GM21737 (cell line): ENCODE data around the gene S100A7A.

Experiments
- ATAC-seq: cut with Tn5 transposase; IDR thresholded peaks from one replicate; pipeline ENCODE4 v1.9.1; 2021; ENCODE audit warnings: mild to moderate bottlenecking, moderate library complexity; ENCODE audit not compliant: unreplicated experiment

Gene S100A7A

DNA sequence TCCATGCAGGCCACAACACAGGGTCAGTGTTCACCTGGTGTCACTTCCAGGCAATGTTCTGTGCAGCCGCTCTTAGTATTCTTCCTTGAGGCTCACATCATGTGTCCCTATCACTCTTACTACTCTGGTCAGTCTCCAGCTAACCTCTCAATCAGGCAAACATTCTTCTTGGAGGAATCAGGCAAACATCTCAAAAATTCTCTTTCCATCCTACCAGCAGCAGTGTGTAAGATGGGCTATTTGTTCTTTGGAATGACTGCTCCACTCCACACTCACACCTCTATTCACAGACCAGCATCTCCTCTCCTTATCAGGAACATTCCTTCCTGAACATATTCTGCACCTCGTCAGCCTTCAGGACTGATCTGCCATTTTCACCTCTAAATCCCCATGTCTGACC, 4.0 kb downstream of the S100A7A start:
- ATAC-seq: no peak

DNA sequence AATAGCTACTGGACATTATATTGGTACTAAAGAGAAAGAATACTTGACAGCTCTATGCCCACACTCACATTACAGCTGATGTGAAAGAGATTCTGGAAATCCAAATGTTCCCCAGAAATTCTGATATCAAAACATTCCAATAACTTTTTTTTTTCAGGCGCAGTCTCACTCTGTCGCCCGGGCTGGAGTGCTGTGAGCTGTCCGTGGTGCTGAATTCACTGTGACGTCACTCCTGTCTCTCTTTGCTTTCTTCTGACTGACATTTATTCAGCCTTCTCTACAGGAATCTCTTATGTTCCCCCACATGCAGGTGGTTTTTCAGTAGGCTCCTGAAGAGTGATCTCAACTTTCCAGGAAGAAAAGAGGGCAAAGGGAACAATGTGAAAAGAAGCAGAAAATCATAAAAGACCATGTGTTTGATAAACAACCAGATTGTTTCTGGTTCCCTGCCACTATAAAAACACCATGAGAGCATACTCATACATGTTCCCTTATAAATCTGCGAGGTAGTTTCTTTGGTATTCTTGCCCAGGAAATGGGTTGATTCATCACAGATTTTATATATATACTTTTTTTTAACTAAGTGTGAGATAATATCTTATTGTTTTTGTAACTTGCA, 6.2 kb downstream of the S100A7A start:
- no peak for ATAC-seq

DNA sequence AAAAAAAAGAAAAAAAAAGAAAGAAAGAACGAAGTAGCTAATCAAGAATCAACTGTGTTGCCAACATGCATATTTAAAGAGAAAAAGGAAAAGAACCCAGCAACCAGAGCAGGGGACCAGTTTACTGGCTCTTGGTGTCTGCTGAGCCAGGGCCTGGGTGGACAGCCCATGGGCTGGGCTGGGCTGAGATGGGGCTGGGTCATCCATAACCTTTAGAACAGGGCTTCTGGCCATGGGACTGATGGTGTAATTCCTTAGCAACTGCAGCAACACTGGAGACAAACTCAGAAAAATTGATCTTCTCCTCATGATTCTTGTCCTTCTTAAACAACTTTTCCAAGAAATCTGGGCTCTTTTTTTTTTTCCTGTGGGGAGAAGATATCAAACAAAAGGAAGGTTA, 10.5 kb downstream of the S100A7A start:
- ATAC-seq: no peak

DNA sequence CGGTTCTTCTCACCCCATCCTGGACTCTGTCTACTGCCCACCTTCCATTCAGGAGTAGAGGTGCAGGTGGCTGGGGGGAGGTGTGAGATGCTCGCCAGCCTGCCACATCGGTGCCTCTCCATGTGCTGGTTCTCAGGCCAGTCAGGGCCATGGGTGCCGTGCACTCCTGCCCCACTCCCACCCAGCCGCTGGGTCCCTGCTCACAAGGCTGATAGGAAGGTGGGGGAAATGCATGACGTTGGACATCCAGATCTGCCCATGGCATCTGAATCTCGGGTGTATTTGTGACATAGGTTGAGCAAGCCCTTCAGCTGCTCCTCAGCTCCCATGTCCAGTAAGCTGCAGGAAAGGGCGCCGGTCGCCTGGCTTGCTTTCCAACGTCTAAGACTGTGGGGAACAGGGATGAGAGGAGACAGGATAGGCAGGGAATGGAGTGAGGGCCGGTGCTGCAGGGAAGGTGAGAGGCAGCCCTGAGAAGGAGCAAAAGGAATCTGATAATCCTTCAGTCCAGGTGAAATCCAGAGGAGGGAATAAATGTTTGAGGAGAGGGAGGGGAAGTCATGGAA, 11.8 kb downstream of the S100A7A start:
- no peak for ATAC-seq

DNA sequence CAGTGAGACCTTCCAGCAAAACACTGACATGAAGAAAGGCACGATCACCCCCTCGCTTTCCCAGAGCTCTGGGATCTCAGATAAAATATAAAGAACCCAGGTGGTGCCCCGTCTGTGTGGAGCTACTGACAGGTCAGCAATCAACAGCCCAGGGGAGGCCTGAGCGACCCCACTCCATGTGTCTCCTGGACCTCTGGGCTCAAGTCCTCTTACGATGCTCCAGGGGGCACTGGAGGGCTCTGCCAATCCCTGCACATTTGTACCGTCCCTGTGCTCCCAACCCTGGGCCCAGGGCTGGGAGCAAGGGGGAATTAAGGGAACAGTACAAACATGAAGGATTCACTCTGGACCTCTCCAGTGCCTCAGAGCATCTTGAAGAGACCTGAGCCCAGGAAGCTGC, 12.5 kb downstream of the S100A7A start:
- no peak for ATAC-seq

DNA sequence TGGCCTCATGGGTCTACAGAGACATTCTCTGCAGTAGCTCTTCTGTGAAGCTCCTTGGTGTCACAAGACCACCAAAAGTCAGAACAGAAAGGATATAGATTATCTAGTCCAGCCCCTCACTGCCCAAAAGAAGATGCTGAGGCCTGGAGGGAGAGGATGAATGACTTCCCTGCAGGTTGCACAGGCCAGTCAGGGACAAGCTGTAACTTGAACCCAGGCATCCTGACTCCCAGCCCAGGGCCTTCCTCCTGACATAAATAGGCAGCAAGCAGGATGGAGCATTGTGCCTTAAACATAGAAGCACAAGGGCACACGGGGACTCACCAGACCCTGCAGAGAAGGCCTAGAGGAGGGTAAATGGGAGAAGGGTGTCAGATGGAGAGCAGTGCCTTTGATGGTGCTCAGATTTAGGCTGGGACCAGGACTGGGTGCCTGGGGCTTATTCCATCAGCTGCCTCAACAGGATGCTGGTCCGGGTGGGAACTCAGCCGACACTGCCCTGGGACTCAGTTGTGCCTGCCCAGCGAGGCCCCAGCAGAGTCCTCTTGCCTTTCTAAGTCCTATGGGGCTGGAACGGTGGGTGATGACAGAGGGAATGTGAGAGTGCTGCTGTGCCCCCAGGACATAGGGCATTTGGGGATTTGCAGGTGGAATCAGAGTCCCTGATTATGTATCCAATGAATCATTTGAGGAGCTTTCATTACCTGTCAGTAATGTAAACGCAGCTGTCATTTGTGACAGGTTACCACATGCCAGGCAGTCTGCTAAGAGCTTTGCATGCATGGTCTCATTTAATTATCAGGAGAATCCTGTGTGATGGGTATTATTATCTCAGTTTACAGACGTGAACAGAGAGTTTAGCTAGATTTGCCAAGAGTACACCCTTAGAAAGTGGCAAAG, 13.2 kb downstream of the S100A7A start:
- ATAC-seq: no peak

DNA sequence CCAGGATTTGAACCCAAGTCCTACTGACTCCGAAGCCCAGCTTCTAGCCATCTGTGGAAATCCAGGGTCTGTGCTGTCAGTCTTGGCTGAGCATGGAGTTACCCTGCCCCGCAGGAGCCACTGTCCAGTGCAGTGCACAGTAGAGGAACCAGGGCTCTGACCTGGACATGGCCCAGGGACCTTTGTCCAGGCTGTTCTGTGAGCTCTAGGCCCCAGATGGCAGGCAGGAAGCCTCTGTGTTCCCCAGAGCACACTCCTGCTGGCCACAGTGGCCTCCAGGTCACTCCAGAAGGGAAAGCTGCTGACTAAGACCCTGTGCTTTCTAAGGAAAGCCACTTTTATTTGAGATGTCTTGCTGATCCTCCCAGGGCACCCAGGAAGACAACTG, 13.8 kb downstream of the S100A7A start:
- no peak for ATAC-seq

DNA sequence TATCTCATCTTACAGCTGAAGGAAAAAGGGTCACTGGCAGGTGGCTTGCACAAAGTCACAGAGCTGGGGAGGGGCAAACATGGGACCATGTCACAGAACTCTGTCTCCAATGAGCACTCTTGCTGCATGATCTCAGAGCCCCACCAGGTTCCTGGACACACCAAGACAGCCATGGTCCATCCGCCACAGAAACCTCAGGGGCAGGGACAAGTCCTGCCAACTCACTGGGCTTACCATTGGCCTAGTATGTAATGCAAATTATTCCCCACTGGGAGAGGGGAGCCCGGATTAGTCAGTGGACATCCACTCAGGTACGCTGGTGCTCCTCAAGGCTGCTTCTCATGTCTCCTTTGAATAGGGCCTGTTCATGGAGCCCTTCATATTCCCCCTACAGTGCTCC, 14.2 kb downstream of the S100A7A start:
- no peak for ATAC-seq

DNA sequence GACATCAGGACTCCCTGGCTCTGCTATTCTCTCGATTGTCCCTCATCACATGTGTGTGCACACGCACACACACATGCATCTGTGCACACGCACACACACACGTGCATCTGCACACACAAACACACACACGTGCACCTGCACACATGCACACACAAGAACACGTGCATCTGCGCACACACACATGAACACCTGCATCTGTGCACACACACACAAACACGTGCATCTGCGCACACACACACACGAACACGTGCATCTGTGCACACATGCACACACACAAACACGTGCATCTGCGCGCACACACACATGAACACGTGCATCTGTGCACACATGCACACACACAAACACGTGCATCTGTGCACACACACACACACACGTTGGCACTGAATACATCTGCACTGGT, 14.7 kb downstream of the S100A7A start:
- no peak for ATAC-seq

DNA sequence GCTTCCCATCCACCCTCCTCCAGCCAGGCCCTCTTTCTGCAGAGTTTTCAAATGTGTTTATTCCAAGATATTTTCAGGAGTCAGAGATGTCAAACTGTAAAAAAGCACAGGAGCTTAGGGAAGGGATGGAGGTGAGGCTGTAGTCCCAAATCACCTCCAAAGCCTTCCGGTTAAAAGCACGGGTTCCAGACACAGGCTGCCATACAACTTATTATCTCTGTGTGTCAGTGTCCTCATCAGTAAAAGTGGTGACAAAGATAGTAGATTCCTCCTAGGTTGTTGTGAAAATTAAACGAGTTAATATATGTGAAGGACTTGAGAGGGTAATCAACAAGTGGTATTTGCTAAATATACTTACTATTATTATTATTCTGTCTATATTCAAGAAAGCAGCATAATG, 15.1 kb downstream of the S100A7A start:
- no peak for ATAC-seq

DNA sequence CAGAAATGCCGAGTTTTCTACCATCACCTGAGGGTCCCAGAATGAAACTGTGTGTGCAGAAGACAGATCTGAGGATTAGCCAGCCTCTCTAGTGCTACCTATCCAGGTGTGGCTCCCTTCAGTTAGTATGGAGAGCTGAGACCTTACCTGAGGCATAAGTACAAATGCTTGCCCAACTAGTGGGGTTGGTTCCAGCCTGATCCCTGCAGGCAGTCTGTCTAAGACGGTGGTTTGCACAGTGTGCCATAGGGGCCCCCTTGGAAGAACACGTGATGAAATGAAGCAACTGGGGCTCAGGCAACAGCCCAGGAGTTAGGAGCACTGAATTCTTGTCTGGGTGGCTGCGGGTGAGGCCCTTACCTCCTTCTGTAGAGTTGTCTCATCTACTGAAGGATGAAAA, 15.6 kb downstream of the S100A7A start:
- no peak for ATAC-seq

DNA sequence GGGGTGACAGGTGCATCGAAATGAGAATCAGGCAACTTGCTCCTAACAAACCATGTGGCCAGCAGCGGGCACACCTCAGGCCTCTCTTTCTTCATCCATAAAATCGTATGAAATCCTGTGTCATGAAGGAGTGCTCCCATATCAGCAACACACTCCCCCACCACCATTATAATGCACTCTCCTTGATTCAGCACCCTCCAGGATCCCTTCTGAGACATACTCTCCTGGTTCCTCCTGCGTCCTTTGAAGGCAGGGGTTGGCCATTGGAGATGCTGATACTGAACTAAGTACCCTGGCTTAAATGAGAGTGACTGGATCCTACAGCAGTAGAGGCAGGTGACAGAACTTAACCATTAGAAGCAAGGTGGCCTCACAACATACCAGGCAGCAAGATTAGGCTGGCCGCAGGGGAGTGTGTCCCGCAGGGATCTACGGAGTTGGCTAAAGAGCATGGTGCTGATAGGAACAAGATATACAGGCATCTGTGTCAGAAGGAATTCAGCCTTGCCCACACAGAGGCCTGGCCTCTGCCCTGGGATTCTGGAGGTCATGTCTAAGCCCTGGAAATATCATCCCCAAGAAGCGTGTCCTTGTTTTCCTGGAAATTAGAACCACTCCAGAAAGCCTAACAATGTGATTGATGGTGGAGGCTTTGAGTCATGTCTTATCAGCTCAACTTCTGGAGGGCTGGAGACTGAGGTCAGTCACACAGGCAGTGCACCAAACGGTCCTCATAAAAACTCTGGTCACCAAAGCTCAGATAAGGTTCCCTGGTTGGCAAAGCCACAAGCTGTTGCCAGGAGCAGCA, 16.8 kb downstream of the S100A7A start:
- no peak for ATAC-seq

DNA sequence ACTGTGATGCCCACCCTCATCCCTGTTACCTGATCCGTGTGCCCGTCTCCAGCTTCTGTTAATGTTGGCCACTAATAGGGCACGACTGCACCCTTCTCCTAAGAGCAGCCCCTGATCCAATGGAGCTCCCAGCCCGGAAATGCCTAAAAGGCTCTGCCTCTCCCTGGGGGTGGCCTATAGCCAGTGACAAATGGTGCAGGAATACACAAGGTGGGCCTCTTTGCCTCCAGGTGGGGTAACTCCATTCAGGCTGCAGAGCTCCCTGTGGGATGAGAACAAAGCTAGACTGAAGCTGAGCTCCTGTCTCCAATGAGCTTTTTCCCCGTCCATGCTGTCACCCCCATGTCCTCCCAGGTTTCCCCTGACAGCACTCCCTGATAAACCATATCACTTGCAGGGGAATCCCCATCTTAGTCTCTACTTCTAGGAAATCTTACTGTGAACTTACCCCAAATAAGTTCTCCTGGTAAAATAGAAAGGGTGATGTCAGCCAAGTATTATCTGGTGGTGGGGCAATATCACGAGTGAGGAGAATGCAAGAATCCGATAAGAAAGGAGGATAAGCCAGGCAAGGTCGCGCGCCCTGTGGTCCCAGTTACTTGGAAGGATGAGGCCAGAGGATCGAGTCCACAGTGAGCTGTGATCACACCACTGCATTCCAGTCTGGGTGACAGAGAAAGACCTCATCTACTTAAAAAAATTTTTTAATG, 18.6 kb downstream of the S100A7A start:
- no peak for ATAC-seq

DNA sequence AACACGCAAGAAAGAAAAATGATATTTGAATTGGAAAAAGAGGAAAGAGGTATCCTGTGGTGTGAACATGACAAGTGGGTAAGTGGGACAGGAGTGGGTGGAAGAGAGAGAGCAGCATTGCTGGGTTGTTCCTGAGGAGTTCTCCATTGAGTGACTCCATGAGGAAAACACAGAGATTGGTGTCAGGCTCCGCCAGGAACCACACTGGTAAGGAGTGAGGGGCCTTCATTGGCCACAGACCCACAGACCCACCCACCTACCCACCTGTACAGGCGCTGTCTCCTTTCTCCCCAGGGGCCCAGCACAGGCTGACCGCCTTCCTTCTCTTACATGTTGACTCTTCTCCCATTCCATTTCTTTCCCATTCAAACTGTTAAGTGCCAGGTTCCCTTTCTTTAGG, 20.9 kb downstream of the S100A7A start:
- ATAC-seq: no peak

DNA sequence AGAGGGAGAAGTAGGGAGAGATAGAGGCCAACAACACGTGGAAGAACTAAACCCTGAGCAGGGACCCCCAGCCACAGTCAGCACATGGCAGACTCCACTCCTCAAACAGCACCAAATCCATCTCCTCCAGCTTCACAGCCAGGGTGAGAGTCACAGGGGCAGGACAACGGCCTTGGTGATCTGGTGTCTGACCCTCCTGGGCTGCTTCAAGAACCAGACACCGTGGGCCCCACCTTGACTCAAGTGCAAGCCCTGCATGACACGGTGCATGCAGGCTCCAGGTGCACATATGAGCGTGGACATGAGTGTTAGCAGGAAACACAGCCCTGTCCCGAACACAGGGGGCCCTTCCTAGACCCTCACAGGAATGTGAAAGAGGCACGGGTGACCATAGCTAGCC, 22.3 kb downstream of the S100A7A start:
- no peak for ATAC-seq

DNA sequence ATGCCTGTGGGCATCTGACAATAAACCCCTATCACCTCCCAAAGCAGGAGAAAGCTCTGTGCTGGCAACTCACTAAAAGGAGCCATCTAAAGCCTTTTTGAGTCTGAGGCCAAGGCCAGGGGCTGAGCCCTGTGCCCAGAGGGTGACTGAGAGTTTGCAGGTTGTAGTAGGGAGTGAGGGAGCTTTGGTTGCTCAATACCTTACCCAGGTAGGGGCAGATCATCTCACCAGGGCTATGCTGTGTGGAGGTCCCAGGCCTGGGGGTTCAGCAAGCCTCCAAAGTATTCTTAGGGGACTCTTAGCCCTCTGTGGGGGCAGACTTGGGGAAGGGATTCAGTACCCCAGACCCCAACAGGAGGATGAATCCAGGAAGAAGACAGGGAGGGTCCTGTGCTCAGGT, 23.0 kb downstream of the S100A7A start:
- no peak for ATAC-seq

DNA sequence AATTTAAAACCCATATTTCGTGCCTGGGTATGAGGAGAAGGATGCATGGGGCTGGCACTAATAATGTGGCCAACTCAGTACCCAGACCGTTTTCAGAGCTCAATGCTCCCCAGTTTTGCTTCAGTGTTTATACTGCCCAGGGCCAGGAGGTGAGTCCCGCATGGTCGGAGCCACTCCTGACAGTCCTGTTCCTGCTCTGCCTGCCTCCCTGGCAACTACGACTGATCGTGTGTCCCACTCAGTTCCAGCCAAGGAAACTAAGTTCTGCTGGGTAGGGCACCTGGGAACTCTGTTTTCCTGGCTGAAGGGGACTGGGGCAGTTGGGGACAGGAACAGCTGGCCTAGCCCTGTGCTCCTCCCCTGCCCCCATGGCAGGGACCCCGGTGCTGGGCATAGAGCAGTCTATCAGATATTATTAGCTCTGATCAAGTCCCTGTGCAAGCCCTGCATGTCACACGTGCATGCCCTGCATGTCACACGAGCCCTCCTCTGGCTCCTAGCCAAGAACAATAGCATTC, 25.0 kb downstream of the S100A7A start:
- ATAC-seq: no peak

DNA sequence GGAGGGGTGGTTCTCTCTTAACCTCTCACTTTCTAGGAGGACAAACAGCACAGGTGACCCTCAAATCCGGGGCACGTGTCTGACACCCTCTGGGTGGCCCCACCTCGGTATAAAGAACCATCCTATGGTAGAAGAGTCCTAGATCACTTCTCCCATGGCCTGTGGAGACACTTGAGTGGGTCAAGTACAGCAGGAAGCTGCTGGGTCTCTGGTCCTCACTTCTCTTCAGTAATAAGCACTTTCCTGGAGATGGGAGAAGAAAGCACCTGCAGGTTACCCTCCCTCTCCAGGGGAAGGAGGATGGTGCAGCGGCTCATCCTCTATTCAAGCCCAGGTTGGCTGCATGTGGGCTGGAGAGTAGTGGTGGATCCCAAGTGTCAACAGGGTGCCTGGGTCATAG, 27.2 kb downstream of the S100A7A start:
- no peak for ATAC-seq

DNA sequence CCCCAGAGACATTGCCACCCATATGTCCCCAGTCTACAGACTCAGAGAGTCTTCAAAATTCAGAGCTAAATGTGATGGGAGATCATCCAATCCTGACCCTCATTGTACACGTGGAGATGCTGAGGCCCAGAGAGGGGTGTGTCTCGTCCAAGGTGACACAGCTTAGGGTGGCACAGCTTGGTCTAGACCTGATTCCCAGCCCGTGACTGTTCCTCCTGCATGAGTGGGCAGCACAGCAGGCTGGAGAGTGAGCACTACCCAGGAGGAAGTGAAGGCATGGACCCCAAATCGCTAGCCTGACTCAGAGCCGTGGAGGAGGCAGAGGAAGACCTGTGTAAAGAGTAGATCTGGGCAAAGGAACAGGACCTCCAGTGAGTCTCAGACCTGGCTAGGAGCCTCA, 27.8 kb downstream of the S100A7A start:
- ATAC-seq: no peak

DNA sequence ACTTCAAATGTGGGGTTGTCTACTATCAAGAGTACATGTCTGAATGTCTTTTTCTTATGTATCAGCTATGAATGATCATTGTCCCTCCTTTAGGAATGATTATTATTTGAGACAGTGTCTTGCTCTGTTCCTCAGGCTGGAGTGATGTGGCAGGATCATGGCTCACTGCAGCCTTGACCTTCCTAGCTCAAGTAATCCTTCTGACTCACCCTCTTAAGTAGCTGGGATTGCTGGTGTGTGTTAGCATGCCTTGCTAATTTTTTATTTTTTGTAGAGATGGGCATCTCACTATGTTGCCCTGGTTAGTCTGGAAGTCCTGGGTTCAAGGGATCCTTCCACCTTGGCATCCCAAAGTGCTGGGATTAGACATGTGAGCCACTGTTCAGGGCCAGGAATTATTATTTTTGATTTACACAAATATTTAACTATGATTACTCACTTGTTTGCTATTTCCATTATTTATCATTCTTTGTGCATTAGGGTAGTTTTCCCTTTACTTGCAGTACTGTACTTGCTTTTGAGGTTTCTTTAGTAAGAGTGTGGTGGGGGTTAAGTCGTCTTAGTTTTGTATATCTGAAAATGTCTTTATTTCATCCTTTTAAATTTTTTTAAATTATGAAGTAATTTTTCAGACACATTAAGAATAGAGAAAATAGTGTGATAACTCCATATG, 31.3 kb downstream of the S100A7A start:
- no peak for ATAC-seq
